Smooth muscle cell (in vitro differentiated cells): ENCODE measurements around the gene TSPAN18. TPM values are rescaled to one million over a fixed set of nuclear protein-coding genes. Genes with fewer than 3 reads are reported as not detected.

ENCODE experiments used
- DNase-seq: peaks from one replicate; lab custom pipeline; 2025; ENCODE audit not compliant: unreplicated experiment; lab: John Stamatoyannopoulos, UW
- H2AFZ ChIP-seq: fragments of 200-600 bp; sonication (generic); 2 replicates; pipeline ENCODE4 v1.6.0; 2016; ENCODE audit warnings: antibody characterized with exemption, low read depth, mild to moderate bottlenecking
- H3F3A ChIP-seq: fragments of 200-600 bp; sonication (generic); 2 replicates; pipeline ENCODE4 v1.6.0; 2017; ENCODE audit warnings: antibody characterized with exemption, low read depth
- H3K27ac ChIP-seq: fragments of 200-600 bp; sonication (generic); 2 replicates; pipeline ENCODE4 v1.5.1; 2016; ENCODE audit warnings: low read depth, mild to moderate bottlenecking
- H3K27me3 ChIP-seq: fragments of 200-600 bp; sonication (generic); 2 replicates; pipeline ENCODE4 v1.6.1; 2016; ENCODE audit warnings: low read depth, mild to moderate bottlenecking
- H3K36me3 ChIP-seq: fragments of 200-600 bp; sonication (generic); 2 replicates; pipeline ENCODE4 v1.5.1; 2016; ENCODE audit warnings: low read depth
- H3K4me1 ChIP-seq: fragments of 200-600 bp; sonication (generic); 2 replicates; pipeline ENCODE4 v1.5.1; 2016; ENCODE audit warnings: low read depth
- H3K4me2 ChIP-seq: fragments of 200-600 bp; sonication (generic); 2 replicates; pipeline ENCODE4 v1.6.0; 2016; ENCODE audit warnings: mild to moderate bottlenecking
- H3K4me3 ChIP-seq: fragments of 200-600 bp; sonication (generic); 2 replicates; pipeline ENCODE4 v1.5.1; 2016; ENCODE audit warnings: mild to moderate bottlenecking
- H3K79me2 ChIP-seq: fragments of 200-600 bp; sonication (generic); 2 replicates; pipeline ENCODE4 v1.6.0; 2016; ENCODE audit warnings: low read depth, mild to moderate bottlenecking
- H3K9ac ChIP-seq: fragments of 200-600 bp; sonication (generic); 2 replicates; pipeline ENCODE4 v1.6.0; 2016; ENCODE audit warnings: low read depth
- H3K9me3 ChIP-seq: fragments of 200-600 bp; sonication (generic); replicated peaks from 2 replicates; pipeline ENCODE4 v1.5.1; 2016; ENCODE audit warnings: low read depth
- H4K20me1 ChIP-seq: fragments of 200-600 bp; sonication (generic); 2 replicates; pipeline ENCODE4 v1.6.0; 2016; ENCODE audit warnings: low read depth
- CTCF ChIP-seq: fragments of 200-600 bp; sonication (generic); IDR thresholded peaks from 2 replicates; pipeline ENCODE4 v1.5.1; 2017; ENCODE audit warnings: borderline replicate concordance, mild to moderate bottlenecking, antibody characterized with exemption; ENCODE audit not compliant: insufficient read depth, poor library complexity, severe bottlenecking
- WGBS: methylation state at CpG from one replicate; pipeline ENCODE4 v1.1.7; 2016; ENCODE audit warnings: low lambda C conversion rate; 5-methylcytosine and 5-hydroxymethylcytosine counted together
- polyA plus RNA-seq: library from polyadenylated mRNA; unstranded; fragments of >200 nt; fragmentation: Nextera tagmentation; extraction: Ambion mirVana; gene quantifications from 2 replicates; pipeline ENCODE4 v1.2.1, GENCODE V29; 2016
- total RNA-seq: library from RNA; depleted of rRNA; stranded (reverse); fragments of >200 nt; gene quantifications from 2 replicates; pipeline ENCODE4 v1.2.3, GENCODE V29; 2014

TSPAN18 gene
- total and polyA plus RNA-seq, 2 experiments from 2014 or later, result 3.4 to 15.3 TPM

GRCh38 chr11:44803009-44803408, 76.2 kb downstream of the TSPAN18 start:
- H3K36me3 ChIP-seq, result no peaks in the 10 kb centered on the region
- H3K27me3 ChIP-seq, result no peaks in the 10 kb centered on the region
- no peak overlapping the region for H2AFZ ChIP-seq
- H3K4me2 ChIP-seq, result no peak overlapping the region
- WGBS, result 45% methylated on average over 3 of the region's 3 CpGs
- no peaks in the 10 kb centered on the region for H3F3A ChIP-seq
- peaks cover 18% of the 10 kb centered on the region for H3K4me1 ChIP-seq
- H3K9me3 ChIP-seq, result no peaks in the 10 kb centered on the region
- H3K79me2 ChIP-seq, result no peaks in the 10 kb centered on the region
- no peak for TF ChIP-seq CTCF
- no peak overlapping the region for H3K4me3 ChIP-seq
- no peak overlapping the region for H3K9ac ChIP-seq
- DNase-seq, result no peak
- no peak overlapping the region for H3K27ac ChIP-seq
- no peaks in the 10 kb centered on the region for H4K20me1 ChIP-seq

- Histone ChIP-seq H2AFZ (no peak overlapping the region), H3F3A (no peaks in the 10 kb centered on the region), H3K36me3 (no peaks in the 10 kb centered on the region), H3K27ac (no peak overlapping the region), H3K4me2 (peak overlapping the region; percentile 3), H3K4me3 (no peak overlapping the region), H4K20me1 (no peaks in the 10 kb centered on the region), H3K9ac (no peak overlapping the region), H3K9me3 (no peaks in the 10 kb centered on the region), H3K79me2 (no peaks in the 10 kb centered on the region), H3K27me3 (no peaks in the 10 kb centered on the region), H3K4me1 (peaks cover 8% of the 10 kb centered on the region)
- no peak for TF ChIP-seq CTCF
- WGBS, result 60% methylated on average over 14 of the region's 14 CpGs
- no peak for DNase-seq
Measured at GRCh38 chr11:44804449-44805437, 78.0 kb downstream of the TSPAN18 start.

- H3K27ac ChIP-seq, result no peak overlapping the region
- H4K20me1 ChIP-seq, result no peaks in the 10 kb centered on the region
- 39% methylated on average over 6 of the region's 6 CpGs for WGBS
- no peak overlapping the region for H3K9ac ChIP-seq
- no peak for DNase-seq
- no peaks in the 10 kb centered on the region for H3K79me2 ChIP-seq
- H3F3A ChIP-seq, result no peaks in the 10 kb centered on the region
- no peaks in the 10 kb centered on the region for H3K9me3 ChIP-seq
- no peaks in the 10 kb centered on the region for H3K27me3 ChIP-seq
- H3K4me1 ChIP-seq, result peaks cover 8% of the 10 kb centered on the region
- H3K4me3 ChIP-seq, result no peak overlapping the region
- H3K4me2 ChIP-seq, result no peak overlapping the region
- TF ChIP-seq CTCF, result no peak
- H3K36me3 ChIP-seq, result no peaks in the 10 kb centered on the region
- no peak overlapping the region for H2AFZ ChIP-seq
Measured at GRCh38 chr11:44805596-44805995, 78.8 kb downstream of the TSPAN18 start.
